ENCODE data around the gene EPHA1.
"Not testable (repeated sequence)": the region's sequence is repeated elsewhere in the genome, so short reads cannot be mapped to it uniquely, and the experiment has no call there.

The EPHA1 gene

GRCh38 chr7:143401265-143401664, 7.4 kb downstream of the EPHA1 start:
- no peak for DNase-seq

- DNase-seq, result no peak
Observed at GRCh38 chr7:143399642-143400041, 9.0 kb downstream of the EPHA1 start.

GRCh38 chr7:143399151-143399550, 9.5 kb downstream of the EPHA1 start:
- no peak for DNase-seq

- DNase-seq, result no peak
Observed at GRCh38 chr7:143398616-143399015, 10.0 kb downstream of the EPHA1 start.

- DNase-seq, result no peak
Observed at GRCh38 chr7:143397710-143398530, 10.7 kb downstream of the EPHA1 start.

GRCh38 chr7:143396625-143397556, 11.8 kb downstream of the EPHA1 start:
- no peak for DNase-seq

- DNase-seq, result no peak
Observed at GRCh38 chr7:143396182-143396581, 12.5 kb downstream of the EPHA1 start.

- DNase-seq, result no peak
Observed at GRCh38 chr7:143395187-143396149, 13.2 kb downstream of the EPHA1 start.

- no peak for DNase-seq
Observed at GRCh38 chr7:143394777-143395176, 13.9 kb downstream of the EPHA1 start.

GRCh38 chr7:143394068-143394467, 14.6 kb downstream of the EPHA1 start:
- no peak for DNase-seq

- DNase-seq, result no peak
Observed at GRCh38 chr7:143393267-143394041, 15.2 kb downstream of the EPHA1 start.

- DNase-seq, result no peak
Observed at GRCh38 chr7:143392875-143393266, 15.8 kb downstream of the EPHA1 start.

- not testable (repeated sequence) for DNase-seq
Observed at GRCh38 chr7:143392427-143392826, 16.2 kb downstream of the EPHA1 start.

GRCh38 chr7:143391462-143392404, 16.9 kb downstream of the EPHA1 start:
- DNase-seq, result no peak

- no peak for DNase-seq
Observed at GRCh38 chr7:143390773-143391317, 17.8 kb downstream of the EPHA1 start.

GRCh38 chr7:143390104-143390772, 18.4 kb downstream of the EPHA1 start:
- no peak for DNase-seq

- DNase-seq, result no peak
Observed at GRCh38 chr7:143389316-143390103, 19.1 kb downstream of the EPHA1 start.

- DNase-seq, result no peak
Observed at GRCh38 chr7:143388491-143389101, 20.1 kb downstream of the EPHA1 start.
